CD4-positive, alpha-beta T cell treated with Interleukin-10 for 1 hour (primary cell): ENCODE results near the gene SIX2.
A peak's percentile ranks its signal among the peaks of the same experiment; 100 is the strongest.

Experiments used
- DNase-seq: peaks from one replicate; pipeline ENCODE4 v3.0.0-alpha.2; 2020

The SIX2 gene

GRCh38 chr2:45000921-45001868 is 8.1 kb downstream of the SIX2 start:
- DNase-seq: no peak

- no peak for DNase-seq
Observed at GRCh38 chr2:45000341-45000901, 8.8 kb downstream of the SIX2 start.

GRCh38 chr2:44999540-44999939 is 9.7 kb downstream of the SIX2 start:
- no peak for DNase-seq

GRCh38 chr2:44997963-44998362 is 11.3 kb downstream of the SIX2 start:
- DNase-seq: no peak

DNA sequence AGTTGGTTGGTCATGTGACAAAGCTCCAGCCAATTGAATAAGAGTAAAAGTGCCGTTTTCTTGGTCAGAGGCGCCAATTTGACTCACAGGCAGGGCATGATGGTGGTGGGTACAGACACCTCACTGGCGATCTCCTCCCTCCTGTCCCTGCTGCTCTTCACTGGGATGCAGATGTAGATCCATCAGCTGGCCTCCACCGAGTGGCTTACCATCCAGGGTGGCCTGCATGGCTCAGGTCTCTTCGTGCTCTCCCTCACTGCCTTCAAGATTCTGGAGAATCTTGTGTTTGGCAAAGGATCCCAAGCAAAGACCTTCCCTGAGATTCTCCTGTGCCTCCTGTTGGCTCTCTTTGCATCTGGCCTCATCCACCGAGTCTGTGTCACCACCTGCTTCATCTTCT is 12.9 kb downstream of the SIX2 start:
- DNase-seq: no peak

- no peak for DNase-seq
Observed at GRCh38 chr2:44994377-44994776, 14.9 kb downstream of the SIX2 start.

DNA sequence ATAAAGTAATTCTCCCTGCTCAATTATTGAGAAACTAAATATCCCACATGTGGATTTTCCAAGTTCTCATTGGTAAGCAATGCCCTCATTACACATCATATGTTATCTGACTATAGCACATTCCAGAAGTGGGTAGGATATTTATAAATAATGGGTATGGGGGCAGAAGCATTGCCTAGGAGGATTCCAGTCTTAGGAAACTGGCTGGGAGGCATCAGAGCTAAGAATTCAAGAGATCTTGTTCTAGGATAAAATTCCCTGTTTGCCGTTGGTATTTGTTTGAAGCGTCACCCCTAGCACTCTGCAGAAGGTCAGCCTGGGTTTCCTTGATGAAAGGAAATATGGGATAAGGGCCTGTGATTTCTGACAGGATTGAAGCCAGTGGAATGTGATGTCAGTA is 20.1 kb downstream of the SIX2 start:
- no peak for DNase-seq

DNA sequence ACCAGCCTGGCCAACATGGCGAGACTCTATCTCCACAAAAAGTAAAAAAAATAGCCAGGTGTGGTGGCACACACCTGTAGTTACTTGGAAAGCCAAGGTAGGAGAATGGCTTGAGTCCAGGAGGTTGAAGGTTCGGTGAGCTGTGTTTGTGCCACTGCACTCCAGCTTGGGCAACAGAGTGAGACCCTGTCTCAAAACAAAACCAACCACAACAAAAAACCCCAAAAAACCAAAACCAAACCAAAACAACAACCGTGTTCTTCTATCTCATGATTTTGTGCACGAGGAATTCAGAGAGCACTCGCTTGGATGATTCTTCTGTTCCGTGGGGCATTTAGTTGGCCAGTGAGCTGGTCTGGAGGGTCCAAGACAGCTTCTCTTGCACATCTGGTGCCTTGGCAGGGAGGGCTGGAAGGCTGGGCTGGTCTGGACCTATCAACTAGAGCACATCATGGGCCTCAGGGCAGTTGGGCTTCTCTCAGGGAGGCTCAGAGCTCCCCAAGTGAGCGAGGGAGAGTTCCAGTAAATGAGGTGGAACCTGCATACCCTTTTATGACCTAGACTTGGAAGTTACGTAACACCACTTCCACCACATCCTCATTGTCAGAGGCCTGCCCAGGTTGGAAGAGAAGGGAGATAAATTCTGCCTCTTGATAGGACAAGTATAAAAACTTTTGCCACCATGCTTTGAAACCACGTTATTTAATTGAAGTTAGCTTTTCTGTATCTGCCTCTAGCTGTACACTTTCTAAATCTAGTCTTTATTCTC is 25.2 kb downstream of the SIX2 start:
- DNase-seq: no peak

- DNase-seq: peak; percentile 58
Observed at GRCh38 chr2:44981714-44982108, 27.5 kb downstream of the SIX2 start.

DNA sequence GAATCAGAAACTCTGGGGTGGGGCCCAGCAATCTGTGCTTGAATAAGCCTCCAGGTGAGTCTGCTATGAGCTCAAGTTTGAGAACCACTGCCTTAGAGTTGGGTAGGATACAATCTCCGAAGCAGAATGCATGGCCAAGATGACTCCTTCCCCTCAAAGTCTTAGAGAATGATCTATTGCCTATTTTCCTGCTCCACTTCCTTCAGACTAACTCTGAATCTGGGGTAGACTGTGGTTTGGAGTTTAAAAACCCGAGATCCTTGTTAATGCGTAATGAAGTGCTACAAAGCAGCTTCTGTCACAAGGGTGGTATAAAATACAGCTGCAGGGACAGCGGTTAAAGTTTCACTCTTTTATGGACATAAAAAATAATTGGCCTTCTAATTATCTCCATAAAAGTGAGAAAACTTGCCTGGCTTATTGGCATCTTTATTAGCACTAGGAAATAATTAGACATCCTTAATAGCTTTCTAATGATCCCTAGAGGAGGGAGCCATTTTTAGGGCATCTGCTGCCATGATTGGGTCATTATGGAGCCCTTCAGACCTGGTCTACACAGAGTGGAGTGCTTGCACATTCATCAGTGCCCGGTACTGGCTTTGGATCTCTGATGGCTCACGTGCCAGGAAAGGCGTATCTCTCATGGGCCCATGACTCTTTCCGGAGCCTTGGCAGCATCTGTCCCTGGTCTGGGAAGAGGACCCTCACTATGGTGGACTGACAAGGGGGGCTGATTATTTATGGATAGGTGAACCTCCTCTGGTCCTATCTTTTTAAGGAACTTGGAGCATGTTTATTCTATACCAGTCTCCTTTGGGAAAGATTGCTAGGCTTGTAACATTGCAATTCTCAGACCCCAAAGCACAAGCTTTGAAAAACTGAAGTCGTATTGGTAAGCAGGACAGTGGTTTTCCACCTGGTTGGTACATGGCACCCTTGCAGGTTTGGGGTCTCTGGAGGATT is 28.2 kb downstream of the SIX2 start:
- no peak for DNase-seq

- DNase-seq: no peak
Observed at GRCh38 chr2:44979581-44979980, 29.7 kb downstream of the SIX2 start.

GRCh38 chr2:44975571-44976450 is 33.4 kb downstream of the SIX2 start:
- DNase-seq: no peak

GRCh38 chr2:44974064-44974715 is 35.1 kb downstream of the SIX2 start:
- DNase-seq: peak; percentile 5

DNA sequence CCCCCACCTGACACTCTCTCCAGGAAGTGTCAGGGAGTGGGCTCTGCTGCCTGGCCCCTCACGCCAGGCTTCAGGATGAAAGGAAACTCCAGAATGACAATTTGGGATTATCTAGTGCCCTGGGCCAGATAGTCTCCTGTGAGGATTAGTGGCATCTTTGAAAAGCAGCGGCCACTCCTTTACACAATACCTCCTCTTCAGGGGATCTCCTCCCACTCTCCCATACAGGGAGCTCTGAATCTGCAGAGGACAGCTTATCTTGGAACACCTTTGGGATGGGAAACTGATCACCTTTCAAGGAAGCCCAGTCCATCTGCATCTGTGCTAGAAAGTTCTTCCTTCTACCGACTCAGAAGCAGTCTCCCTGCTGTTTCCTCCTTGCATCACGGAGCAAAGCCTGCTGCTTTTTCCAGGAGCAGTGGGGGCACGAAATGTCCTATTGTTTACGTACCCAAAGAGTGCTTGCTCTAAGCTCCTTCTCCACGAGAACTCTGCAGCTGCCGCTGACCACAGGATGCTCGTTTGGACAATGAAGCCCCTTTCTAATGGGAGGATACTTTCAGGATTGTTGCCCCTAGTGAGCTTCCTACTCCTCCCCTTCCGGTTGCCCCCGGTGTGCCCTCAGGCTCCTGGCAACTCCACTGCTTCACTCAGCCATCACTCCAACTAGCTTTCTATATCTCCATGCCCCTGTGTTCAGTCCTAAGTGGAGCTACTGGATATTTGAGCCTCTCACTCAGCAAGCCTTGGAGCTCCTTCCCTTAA is 36.3 kb downstream of the SIX2 start:
- no peak for DNase-seq

DNA sequence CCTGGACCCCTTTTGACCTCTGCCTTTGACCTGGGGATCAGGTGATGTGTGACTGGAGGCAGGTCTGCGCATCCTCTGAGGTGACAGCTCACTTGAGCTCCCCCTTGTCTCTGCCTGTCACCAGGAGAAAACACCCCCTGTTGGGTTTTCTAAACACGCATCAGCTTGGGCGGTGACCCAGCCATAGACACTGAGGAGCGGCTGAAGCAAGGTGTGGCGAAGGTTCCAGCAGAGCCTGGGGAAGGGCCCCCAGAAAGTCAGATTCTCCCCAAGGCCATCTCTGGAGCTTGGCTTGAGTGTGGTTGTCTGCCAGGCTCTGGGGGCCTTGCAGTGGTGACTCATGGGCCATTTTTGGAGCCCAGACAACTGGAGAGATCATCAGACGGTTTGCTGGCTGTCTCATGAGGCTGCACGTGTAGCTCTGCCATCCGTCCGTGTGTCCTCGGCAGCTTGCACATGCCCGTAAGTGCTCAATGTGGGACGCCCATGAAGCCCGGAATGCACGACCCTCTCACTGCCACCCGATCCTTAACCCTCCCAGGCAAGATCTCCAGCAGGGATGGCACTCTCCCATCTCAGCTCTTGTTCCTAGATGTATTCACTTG is 38.3 kb downstream of the SIX2 start:
- DNase-seq: no peak

DNA sequence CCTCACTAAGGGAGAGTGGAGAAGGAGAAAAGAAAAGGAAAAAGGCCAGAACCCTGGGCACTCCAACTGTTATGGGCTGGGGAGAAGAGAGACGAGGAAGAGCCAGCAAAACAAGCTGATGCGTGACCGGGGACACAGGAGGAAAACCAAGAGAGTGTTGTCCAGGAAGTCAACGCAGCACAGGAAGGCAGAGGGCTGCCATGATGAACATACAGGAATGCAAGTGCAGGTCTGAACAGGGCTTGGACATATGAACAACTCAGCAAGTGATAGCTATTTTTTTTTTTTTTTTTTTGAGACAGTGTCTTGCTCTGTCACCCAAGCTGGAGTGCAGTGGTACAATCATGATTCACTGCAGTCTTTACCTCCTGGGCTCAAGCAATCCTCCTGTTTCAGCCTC is 39.3 kb downstream of the SIX2 start:
- DNase-seq: no peak

DNA sequence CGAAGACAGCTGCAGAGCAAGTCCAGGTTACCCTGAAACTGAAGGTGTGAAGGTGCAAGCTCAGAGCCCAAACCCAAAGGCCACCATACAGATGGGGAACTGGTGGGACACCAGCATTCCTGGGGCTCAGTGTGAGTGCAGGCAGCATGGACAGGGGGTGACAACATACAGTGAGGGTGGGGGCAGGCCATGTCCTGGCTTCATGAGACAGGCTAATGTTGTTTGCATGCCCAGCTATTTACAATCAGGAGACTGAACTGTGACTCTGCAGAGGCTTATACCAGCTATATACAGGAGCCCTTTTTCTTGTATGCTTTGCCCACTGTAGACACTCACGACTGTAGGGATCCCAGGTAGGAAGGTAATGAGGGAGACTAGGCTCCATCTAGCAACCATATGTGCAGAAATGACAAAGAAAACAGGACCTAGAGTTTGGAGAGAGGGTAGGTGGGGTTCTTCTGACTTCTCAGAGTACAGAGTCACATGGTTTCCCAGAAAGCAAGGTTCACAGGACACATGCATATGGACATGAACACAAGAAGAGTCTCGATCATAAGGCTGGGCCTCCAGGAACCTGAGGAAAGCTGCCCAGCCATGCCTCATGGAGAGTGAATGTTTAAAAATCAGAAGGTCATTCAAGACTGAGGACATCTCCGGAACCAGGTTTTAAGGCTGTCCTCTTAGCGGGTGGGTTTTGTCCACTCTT is 41.4 kb downstream of the SIX2 start:
- no peak for DNase-seq

GRCh38 chr2:44967056-44967455 is 42.2 kb downstream of the SIX2 start:
- no peak for DNase-seq

DNA sequence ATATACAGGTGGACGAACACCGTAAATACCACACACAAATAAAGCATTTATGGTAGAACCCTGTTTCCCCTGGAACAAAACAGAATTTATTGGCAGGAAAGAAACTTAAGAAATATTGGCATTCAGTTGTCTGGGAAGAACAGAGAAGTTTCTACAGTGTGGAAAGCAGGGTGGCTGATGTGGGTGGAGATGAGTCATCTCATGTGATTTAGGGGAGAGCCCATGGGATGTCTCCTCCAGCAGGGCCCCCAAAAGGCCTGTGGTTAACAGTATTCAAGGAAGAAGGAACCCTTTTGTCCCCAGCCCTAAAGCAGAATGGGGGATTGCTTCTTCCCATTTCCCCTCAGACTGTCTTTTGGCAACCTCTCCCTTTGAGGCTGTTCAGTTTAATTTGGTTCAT is 43.6 kb downstream of the SIX2 start:
- no peak for DNase-seq
